MCF 10A (cell line): ENCODE results near the gene MRPS33. TPM values are rescaled to one million over a fixed set of nuclear protein-coding genes. Genes with fewer than 3 reads are reported as not detected.
"Not testable (repeated sequence)": the region's sequence is repeated elsewhere in the genome, so short reads cannot be mapped to it uniquely, and the experiment has no call there.

Source experiments
- BruUV-seq: library from RNA; stranded (reverse); fragments of 400-500 nt; replicated peaks from 2 replicates; lab custom pipeline; 2021; lab: Mats Ljungman, UMichigan
- CTCF ChIA-PET: fragments of 300-600 bp; sonication (Branson Sonifier 250); formaldehyde crosslinking; extraction: SDS; loops from one replicate; lab custom pipeline; 2021; ENCODE audit warnings: antibody characterized with exemption, inconsistent platforms; lab: Yijun Ruan, JAX
- POLR2A ChIA-PET: fragments of 300-600, 350-650 bp; sonication (Branson Sonifier 250); formaldehyde crosslinking; extraction: SDS; loops from one replicate; lab custom pipeline; 2020; ENCODE audit warnings: antibody characterized with exemption, inconsistent platforms; lab: Yijun Ruan, JAX
- DNase-seq: peaks from one replicate; pipeline ENCODE4 v3.0.0-alpha.2; 2018; ENCODE audit not compliant: unreplicated experiment
- H3K27ac Mint-ChIP-seq: one replicate; pipeline ENCODE4 v1.8.0; 2022; ENCODE audit warnings: mild to moderate bottlenecking, low read depth, mixed read lengths; ENCODE audit not compliant: unreplicated experiment
- H3K27me3 Mint-ChIP-seq: one replicate; pipeline ENCODE4 v1.8.0; 2022; ENCODE audit warnings: mixed read lengths; ENCODE audit not compliant: insufficient read depth, unreplicated experiment
- H3K36me3 Mint-ChIP-seq: one replicate; pipeline ENCODE4 v1.8.0; 2022; ENCODE audit warnings: mild to moderate bottlenecking, moderate library complexity, mixed read lengths; ENCODE audit not compliant: insufficient read depth, unreplicated experiment
- H3K4me1 Mint-ChIP-seq: one replicate; pipeline ENCODE4 v1.8.0; 2022; ENCODE audit warnings: mixed read lengths; ENCODE audit not compliant: insufficient read depth, unreplicated experiment
- H3K4me3 Mint-ChIP-seq: one replicate; pipeline ENCODE4 v1.8.0; 2022; ENCODE audit warnings: mild to moderate bottlenecking, moderate library complexity, mixed read lengths; ENCODE audit not compliant: unreplicated experiment
- H3K9me3 Mint-ChIP-seq: one replicate; pipeline ENCODE4 v1.8.0; 2022; ENCODE audit warnings: mixed read lengths; ENCODE audit not compliant: unreplicated experiment
- intact Hi-C: fragments of 100-400 bp; cut with micrococcal nuclease; formaldehyde crosslinking; loops from 2 replicates; pipeline ENCODE4 v1.14.1; 2022
- total RNA-seq: library from RNA; stranded (reverse); gene quantifications from 2 replicates; pipeline ENCODE4 v1.2.3, GENCODE V29; 2022
- TF ChIP-seq, protein P1 (sequence below): fragments of 200-600 bp; IDR thresholded peaks from one replicate; pipeline ENCODE4 v1.8.0; 2022; ENCODE audit warnings: antibody characterized with exemption, mild to moderate bottlenecking; ENCODE audit not compliant: unreplicated experiment

Gene MRPS33
- total RNA-seq, 1 experiment from 2014 or later: 58.6 TPM

DNA sequence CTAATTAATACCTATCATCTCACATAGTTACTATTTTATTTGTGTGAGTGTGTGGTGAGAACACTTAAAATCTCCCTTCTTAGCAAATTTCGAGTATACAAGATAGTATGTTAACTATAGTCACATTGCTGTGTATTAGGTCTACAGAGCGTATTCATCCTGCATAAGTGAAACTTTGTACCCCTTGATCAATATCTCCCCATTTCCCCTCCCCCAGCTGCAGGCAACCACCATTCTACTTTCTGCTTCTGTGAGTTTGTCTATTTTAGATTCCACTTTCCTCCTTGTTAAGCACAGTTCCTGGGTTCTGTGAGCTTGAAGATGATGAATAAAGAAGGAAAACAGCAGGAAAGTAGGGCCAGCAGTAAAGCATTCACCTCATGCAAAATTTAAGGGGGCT, 42.4 kb downstream of the MRPS33 start:
- Mint-ChIP-seq H3K4me1 (peaks cover 6% of the 10 kb centered on the region), H3K27me3 (peaks cover 5% of the 10 kb centered on the region), H3K36me3 (no peaks in the 10 kb centered on the region), H3K27ac (no peak overlapping the region), H3K9me3 (no peaks in the 10 kb centered on the region), H3K4me3 (no peak overlapping the region)
- no TSS peak for BruUV-seq
- DNase-seq: no peak
- ChIA-PET POLR2A (no interaction called here), CTCF (interaction anchor here (2.2 kb wide), 1 partner anchor 159 kb away, joined by 5 read pairs; no protein-coding TSS in a partner anchor)
- intact Hi-C loops: no loop called here
- TF ChIP-seq, protein P1, sequence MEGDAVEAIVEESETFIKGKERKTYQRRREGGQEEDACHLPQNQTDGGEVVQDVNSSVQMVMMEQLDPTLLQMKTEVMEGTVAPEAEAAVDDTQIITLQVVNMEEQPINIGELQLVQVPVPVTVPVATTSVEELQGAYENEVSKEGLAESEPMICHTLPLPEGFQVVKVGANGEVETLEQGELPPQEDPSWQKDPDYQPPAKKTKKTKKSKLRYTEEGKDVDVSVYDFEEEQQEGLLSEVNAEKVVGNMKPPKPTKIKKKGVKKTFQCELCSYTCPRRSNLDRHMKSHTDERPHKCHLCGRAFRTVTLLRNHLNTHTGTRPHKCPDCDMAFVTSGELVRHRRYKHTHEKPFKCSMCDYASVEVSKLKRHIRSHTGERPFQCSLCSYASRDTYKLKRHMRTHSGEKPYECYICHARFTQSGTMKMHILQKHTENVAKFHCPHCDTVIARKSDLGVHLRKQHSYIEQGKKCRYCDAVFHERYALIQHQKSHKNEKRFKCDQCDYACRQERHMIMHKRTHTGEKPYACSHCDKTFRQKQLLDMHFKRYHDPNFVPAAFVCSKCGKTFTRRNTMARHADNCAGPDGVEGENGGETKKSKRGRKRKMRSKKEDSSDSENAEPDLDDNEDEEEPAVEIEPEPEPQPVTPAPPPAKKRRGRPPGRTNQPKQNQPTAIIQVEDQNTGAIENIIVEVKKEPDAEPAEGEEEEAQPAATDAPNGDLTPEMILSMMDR: no peak

DNA sequence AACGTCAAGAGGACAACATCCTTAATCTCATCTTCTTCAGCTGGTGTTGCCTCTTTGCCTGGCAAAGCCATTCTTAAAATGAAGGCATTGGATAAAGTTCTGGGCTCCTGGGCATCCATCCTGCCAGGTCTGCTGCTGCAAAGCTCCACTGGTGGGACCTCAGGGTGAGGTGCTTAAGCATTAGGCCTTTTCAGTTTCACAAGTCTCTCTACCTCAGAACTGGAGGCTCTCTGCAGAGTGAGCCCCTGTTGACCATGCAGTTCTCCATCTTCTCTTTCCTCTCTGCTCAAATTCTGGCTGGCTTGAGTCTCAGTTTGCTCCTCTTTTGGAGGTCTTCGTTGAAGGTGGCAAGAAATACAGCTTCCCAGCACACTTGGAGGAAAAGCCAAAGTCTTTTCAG, 47.3 kb downstream of the MRPS33 start:
- no peak for DNase-seq
- no TSS peak for BruUV-seq
- POLR2A ChIA-PET: interaction anchor here (0.6 kb wide), 1 partner anchor 158 kb away, joined by 3 read pairs; no protein-coding TSS in a partner anchor
- H3K27ac Mint-ChIP-seq: no peak overlapping the region
- intact Hi-C loops: no loop called here
- TF ChIP-seq, protein P1: no peak
- CTCF ChIA-PET: no interaction called here
- peaks cover 13% of the 10 kb centered on the region for H3K27me3 Mint-ChIP-seq
- H3K36me3 Mint-ChIP-seq: no peaks in the 10 kb centered on the region
- H3K4me1 Mint-ChIP-seq: no peaks in the 10 kb centered on the region
- H3K9me3 Mint-ChIP-seq: no peaks in the 10 kb centered on the region
- no peak overlapping the region for H3K4me3 Mint-ChIP-seq

DNA sequence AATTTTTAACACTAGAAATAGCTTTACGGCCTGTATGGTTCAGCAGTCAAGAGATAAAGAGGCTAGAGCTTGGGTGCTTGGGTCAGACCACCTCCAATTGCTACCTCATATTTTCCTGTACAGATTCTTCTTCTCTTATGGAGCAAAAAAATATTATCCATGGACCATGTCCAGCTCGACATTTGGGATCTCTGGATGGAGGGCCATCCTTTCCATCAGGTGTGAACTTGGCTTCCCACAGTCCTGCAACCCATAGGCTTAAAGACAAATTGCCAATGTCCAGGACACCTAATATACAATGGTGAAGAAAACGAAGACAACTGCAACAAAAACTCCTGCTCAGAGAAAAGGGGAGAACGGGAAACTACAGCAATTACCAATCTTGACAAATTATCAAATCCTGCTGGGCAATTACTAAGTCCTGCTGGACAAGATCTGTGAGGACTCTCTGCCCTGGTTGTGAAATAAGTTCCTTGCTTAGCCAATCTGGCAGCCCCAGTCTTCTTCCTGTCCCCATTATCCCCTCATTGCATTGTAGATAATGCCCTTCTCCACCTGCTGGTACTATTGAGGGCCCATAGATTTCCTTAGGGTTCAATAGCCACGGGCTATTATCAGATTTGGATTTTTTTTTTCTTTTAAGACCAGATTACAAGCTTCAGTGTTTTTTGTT, 48.1 kb downstream of the MRPS33 start:
- ChIA-PET POLR2A (interaction anchor here (0.6 kb wide), 1 partner anchor 157 kb away, joined by 3 read pairs; no protein-coding TSS in a partner anchor), CTCF (no interaction called here)
- BruUV-seq: no TSS peak
- H3K27me3 Mint-ChIP-seq: peaks cover 13% of the 10 kb centered on the region
- H3K4me1 Mint-ChIP-seq: no peaks in the 10 kb centered on the region
- no peak for DNase-seq
- intact Hi-C loops: no loop called here
- no peak overlapping the region for H3K27ac Mint-ChIP-seq
- H3K9me3 Mint-ChIP-seq: no peaks in the 10 kb centered on the region
- TF ChIP-seq, protein P1: no peak
- H3K36me3 Mint-ChIP-seq: no peaks in the 10 kb centered on the region
- H3K4me3 Mint-ChIP-seq: no peak overlapping the region

DNA sequence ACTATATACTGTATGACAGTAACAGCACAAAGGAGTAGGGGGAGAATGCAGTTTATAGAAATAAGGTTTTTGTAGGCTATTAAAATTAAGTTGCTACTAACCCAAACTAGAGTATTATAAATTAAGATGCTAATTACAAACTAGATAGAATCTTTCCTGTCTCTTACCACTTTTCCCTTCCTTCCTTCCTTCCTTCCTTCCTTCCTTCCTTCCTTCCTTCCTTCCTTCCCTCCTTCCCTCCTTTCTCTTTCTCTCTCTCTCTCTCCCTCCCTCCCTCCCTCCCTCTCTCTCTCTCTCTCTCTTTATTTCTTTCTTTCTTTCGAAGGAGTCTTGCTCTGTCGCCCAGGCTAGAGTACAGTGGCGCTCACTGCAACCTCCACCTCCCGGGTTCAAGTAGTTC, 53.6 kb downstream of the MRPS33 start:
- Mint-ChIP-seq H3K4me3 (no peak overlapping the region), H3K27ac (no peak overlapping the region), H3K36me3 (no peaks in the 10 kb centered on the region), H3K4me1 (no peaks in the 10 kb centered on the region), H3K27me3 (no peaks in the 10 kb centered on the region), H3K9me3 (no peaks in the 10 kb centered on the region)
- TF ChIP-seq, protein P1: no peak
- POLR2A ChIA-PET: no interaction called here
- CTCF ChIA-PET: interaction anchor here (0.6 kb wide), 1 partner anchor 14 kb away, joined by 3 read pairs; no protein-coding TSS in a partner anchor
- no TSS peak for BruUV-seq
- no peak for DNase-seq
- intact Hi-C loops: no loop called here

DNA sequence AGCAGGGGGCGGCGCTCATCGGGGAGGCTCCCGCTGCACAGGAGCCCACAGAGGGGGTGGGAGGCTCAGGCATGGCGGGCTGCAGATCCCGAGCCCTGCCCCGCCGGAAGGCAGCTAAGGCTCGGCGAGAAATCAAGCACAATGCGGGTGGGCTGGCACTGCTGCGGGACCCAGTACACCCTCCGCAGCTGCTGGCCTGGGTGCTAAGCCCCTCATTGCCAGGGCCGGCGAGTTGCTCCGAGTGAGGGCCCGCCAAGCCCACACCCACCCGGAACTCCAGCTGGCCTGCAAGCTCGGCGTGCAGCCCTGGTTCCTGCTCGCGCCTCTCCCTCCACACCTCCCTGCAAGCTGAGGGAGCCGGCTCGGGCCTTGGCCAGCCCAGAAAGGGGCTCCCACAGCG, 57.8 kb downstream of the MRPS33 start:
- H3K9me3 Mint-ChIP-seq, H3K36me3 Mint-ChIP-seq, DNase-seq, H3K4me3 Mint-ChIP-seq, H3K27me3 Mint-ChIP-seq, intact Hi-C loops, POLR2A ChIA-PET, H3K4me1 Mint-ChIP-seq, BruUV-seq, H3K27ac Mint-ChIP-seq: not testable (repeated sequence)
- CTCF ChIA-PET: interaction anchor here (0.6 to 1.2 kb wide), 3 partner anchors 146 to 1229 kb away, joined by 3 to 5 read pairs (median 3); no protein-coding TSS in a partner anchor
